Prostate gland (tissue), 2 donors: ENCODE data around the gene FCN3. TPM values are rescaled to one million over a fixed set of nuclear protein-coding genes. Genes with fewer than 3 reads are reported as not detected.
A peak's percentile ranks its signal among the peaks of the same experiment; 100 is the strongest.

Experiments used
- DNase-seq: peaks from one replicate; pipeline ENCODE4 v3.0.0-alpha.2; 2019; ENCODE audit warnings: low spot score
- H3K27ac ChIP-seq, 2 donors: fragments of 200-600 bp; sonication (generic); 2 replicates each; pipeline ENCODE4 v1.5.1; 2017 to 2019
- H3K27me3 ChIP-seq: fragments of 200-600 bp; sonication (generic); replicated peaks from 2 replicates; pipeline ENCODE4 v1.5.1; 2019; ENCODE audit not compliant: insufficient read depth
- H3K36me3 ChIP-seq, 2 donors: fragments of 200-600 bp; sonication (generic); 1 replicate in 1 of 2; 2 replicates in 1 of 2; pipeline versions ENCODE4 v1.5.1 to v1.8.1; 2017 to 2019
- H3K4me1 ChIP-seq: fragments of 200-600 bp; sonication (generic); replicated peaks from 2 replicates; pipeline ENCODE4 v1.5.1; 2019
- H3K4me3 ChIP-seq, 2 donors: fragments of 200-600 bp; sonication (generic); 2 replicates each; pipeline ENCODE4 v1.5.1; 2017 to 2019
- H3K9me3 ChIP-seq: fragments of 200-600 bp; sonication (generic); 2 replicates; pipeline ENCODE4 v1.5.1; 2017
- CTCF ChIP-seq, 4 experiments: fragments of 200-600 bp in 2 of 4; fragments of 450-650 bp in 2 of 4; sonication (generic) in 2 of 4; IDR thresholded peaks; 1 replicate in 3 of 4; 2 replicates in 1 of 4; pipeline ENCODE4 v1.5.1; 2016 to 2019; ENCODE audit warnings: antibody characterized with exemption in 4 of 4, mild to moderate bottlenecking in 2 of 4, moderate library complexity in 2 of 4
- POLR2A ChIP-seq: fragments of 450-650 bp; IDR thresholded peaks from one replicate; pipeline ENCODE4 v1.6.1; 2016; ENCODE audit warnings: antibody characterized with exemption, mild to moderate bottlenecking
- POLR2AphosphoS5 ChIP-seq: sonication (generic); formaldehyde crosslinking; IDR thresholded peaks from one replicate; pipeline ENCODE4 v1.6.1; 2017; ENCODE audit warnings: antibody characterized with exemption
- WGBS: methylation state at CpG from one replicate; pipeline ENCODE4 v1.1.5; 2018; 5-methylcytosine and 5-hydroxymethylcytosine counted together
- intact Hi-C: fragments of 100-400 bp; cut with DNase I; formaldehyde crosslinking; loops from one replicate; pipeline ENCODE4 v1.14.2; 2022
- total RNA-seq, 2 donors: library from RNA; depleted of rRNA; stranded (reverse); fragments of >200 nt; gene quantifications; one replicate each; pipeline ENCODE4 v1.1.0, GENCODE V29; 2016

Gene FCN3
- total RNA-seq, 2 donors from 2014 or later, result 0.82 to 15.6 TPM

DNA sequence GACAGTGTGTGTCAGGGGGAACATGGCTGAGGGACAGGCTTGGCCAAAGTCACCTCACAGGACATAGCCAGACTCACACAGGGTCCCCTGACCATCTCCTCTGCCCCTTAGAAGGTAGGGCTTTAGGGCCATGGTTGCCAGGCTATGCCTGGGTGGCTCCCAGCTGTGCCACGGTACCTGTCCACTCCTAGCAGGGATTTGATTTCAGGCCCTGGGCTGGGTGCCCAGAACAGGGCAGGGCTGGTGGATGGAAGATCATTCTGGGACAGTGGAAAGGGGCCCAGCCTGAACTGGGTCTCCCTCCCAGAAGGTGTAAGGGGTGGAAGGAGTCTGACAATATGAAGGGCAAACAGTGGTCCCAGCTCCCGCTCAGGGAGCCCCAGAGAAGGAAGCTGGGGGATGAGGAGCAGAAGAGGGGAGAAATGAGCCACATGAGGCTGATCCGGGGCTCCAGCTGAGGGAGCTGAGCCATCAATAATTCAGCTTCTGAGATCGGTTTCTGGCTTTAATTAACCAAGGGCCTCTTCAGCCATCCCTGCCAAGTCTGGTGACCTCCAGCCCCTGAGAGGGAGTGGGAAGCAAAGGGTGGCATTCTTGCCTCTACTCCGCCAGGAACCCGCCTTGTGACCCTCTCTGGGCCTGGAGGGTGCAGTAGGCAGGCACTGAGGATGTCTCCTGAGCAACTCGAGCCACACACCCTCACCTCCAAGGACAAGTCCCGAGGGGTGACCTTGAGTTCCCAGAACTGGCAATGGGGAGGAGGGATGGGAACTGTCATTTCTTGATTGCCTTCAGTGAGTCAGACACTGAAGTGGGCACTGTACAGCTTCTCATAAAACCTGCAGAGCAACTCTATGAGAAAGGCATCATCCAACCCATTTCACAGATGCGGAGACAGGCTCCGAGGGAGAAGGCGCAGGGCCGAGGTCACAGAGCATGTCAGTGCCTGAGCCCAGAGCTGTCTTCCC lies 6.4 kb upstream of the FCN3 start:
- Histone ChIP-seq H3K9me3 (no peaks in the 10 kb centered on the region), H3K27ac (peak overlapping the region in 1 of 2 donors; percentile 48), H3K4me1 (peaks cover 4% of the 10 kb centered on the region), H3K36me3 (no peaks in the 10 kb centered on the region), H3K27me3 (no peaks in the 10 kb centered on the region), H3K4me3 (no peak overlapping the region)
- no peak for DNase-seq
- 71% methylated on average over 12 of the region's 12 CpGs for WGBS
- intact Hi-C loops, result loop anchor here (10.0 kb wide), 1 partner anchor 276 kb away; no protein-coding TSS in a partner anchor
- TF ChIP-seq CTCF (IDR thresholded peaks at IDR 0.05), result no peak

- Histone ChIP-seq H3K9me3 (no peaks in the 10 kb centered on the region), H3K4me3 (no peak overlapping the region), H3K27ac (peak overlapping the region; percentile 4 to 48), H3K36me3 (no peaks in the 10 kb centered on the region), H3K27me3 (no peaks in the 10 kb centered on the region), H3K4me1 (peaks cover 4% of the 10 kb centered on the region)
- no peak for TF ChIP-seq POLR2AphosphoS5
- no peak for TF ChIP-seq POLR2A
- no peak for TF ChIP-seq CTCF (IDR thresholded peaks at IDR 0.05)
- 83% methylated on average over 4 of the region's 4 CpGs for WGBS
- no peak for DNase-seq
- intact Hi-C loops, result loop anchor here (10.0 kb wide), 1 partner anchor 275 kb away; no protein-coding TSS in a partner anchor
Measured at GRCh38 chr1:27380224-27380623, 5.6 kb upstream of the FCN3 start.

DNA sequence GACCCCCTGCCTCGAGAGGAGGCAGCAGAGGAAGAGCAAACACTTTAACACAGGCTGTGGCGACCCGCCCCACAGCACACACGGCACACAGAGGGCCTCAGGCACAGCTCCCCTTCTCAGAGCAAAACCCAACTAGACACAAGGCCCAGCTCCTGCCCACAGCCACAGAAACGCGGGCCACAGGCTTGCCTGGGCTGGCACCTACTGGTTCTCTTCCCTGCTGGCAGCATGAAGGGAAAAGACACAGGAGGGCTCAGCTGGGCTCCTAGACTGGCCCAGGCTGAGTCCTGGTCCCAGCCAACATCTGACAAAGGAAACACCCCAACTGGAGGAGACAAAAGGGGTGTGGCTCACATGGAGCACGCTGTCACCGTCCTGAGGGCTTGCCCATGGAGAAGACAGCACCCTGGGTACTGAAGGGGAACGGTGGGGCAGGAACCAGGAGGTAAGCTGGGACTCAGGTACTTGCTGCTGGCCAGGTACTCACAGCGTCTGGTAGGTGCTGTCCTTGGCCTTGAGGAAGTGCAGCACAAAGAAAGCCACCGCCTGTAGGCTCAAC lies 5.0 kb upstream of the FCN3 start:
- Histone ChIP-seq H3K27ac (peak overlapping the region; percentile 4 to 48), H3K27me3 (no peaks in the 10 kb centered on the region), H3K36me3 (no peaks in the 10 kb centered on the region), H3K9me3 (no peaks in the 10 kb centered on the region), H3K4me3 (no peak overlapping the region), H3K4me1 (peaks cover 4% of the 10 kb centered on the region)
- DNase-seq, result peak; percentile 52
- TF ChIP-seq CTCF (IDR thresholded peaks at IDR 0.05) (no peak), POLR2AphosphoS5 (peak; percentile 46)
- intact Hi-C loops, result loop anchor here (10.0 kb wide), 1 partner anchor 275 kb away; no protein-coding TSS in a partner anchor
- WGBS, result 49% methylated on average over 11 of the region's 11 CpGs

DNA sequence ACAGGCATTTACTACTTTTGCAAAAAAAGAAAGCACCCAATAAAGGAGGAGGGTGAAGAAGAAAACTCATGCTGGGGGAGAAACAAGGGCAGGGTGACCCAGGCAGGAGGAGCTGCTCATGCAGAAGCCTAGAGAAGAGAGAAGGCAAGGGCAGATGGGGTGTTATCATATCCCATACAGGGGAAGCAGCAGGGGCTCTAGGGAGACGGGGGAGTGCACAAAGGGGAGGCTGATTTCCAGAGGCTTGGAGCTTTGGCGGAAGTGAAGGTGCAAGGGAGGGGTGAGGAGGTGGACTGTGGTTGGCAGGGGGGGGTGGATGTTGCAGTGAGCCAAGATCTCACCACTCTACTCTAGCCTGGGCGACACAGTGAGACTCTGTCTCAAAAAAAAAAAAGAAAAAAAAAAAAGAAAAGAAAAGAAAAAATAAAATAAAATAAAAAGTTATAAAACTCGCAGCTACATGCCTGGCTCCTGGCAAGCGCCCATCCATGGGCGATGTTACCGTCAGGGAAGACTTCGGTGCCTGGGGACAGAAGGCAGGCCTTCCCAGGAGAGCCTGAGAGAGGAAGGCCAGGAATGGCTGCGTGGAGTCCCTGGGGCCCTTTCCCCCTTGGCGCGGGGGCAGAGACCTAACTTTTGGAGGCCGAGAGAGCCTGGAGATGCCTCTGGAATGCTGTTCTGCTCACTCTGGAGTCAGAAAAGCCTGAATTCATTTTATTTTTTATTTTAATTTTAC lies 3.3 kb upstream of the FCN3 start:
- no peak for TF ChIP-seq CTCF (IDR thresholded peaks at IDR 0.05)
- peak; percentile 29 for TF ChIP-seq POLR2AphosphoS5
- no peak for TF ChIP-seq POLR2A
- DNase-seq, result peak; percentile 47
- Histone ChIP-seq H3K4me1 (peaks cover 2% of the 10 kb centered on the region), H3K9me3 (no peaks in the 10 kb centered on the region), H3K4me3 (no peak overlapping the region), H3K27me3 (no peaks in the 10 kb centered on the region), H3K36me3 (no peaks in the 10 kb centered on the region), H3K27ac (peak overlapping the region in 1 of 2 donors; percentile 48)
- 55% methylated on average over 12 of the region's 12 CpGs for WGBS
- intact Hi-C loops, result no loop called here
